Measurements from ENCODE around the gene CADM2. TPM values are rescaled to one million over a fixed set of nuclear protein-coding genes. Genes with fewer than 3 reads are reported as not detected.

Gene CADM2
- total RNA-seq, 6 donors from 2014 or later: under 0.01 to 4.6 (median 1.2) TPM

DNA sequence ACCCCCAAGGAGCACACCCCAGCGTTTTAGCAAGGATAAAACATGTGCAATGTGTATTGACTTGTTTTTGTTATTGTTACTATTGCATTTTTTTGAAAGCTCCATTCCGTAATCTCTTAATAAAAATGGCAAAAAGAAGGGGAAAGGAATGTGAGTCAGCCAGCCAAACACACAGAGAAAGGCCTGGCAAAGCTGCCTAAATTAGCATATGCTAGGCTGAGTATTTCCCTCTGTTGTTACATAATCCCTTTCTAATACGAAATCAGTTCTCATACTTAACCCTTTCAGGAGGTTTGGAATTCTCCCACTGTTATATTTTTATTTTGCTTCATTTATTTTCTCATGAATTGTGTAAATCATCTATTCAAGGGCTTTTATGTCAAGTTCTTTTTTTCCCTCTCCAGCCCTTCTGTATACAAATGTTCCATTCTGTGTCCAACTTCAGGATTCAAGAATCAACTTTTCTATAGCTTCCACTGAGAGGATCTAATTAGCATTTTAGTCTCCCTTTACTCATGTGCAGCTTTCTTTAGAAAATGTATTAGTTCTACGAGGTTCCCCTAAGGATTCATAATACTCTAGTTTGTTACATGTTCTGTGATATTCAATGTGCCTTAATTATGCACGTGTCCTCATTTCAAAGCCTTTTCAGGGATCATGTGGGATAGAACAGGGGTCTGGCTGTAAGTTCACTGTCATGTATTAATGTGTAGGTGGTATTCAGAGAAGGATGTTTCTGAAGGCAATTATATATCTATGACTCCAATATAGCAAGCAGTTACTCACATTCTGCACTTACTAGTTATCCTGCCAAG is 9.2 kb downstream of the CADM2 start:
- ATAC-seq (ENCODE audit: low FRiP score in 2 of 2) (no peak), DNase-seq (no peak)
- 39% methylated on average over 5 of the region's 5 CpGs for WGBS, 2 donors
- no peak overlapping the region for H3K4me3 ChIP-seq
- H3K4me1 ChIP-seq: no peaks in the 10 kb centered on the region
- H3K27me3 ChIP-seq: no peaks in the 10 kb centered on the region
- TF ChIP-seq, protein P1, sequence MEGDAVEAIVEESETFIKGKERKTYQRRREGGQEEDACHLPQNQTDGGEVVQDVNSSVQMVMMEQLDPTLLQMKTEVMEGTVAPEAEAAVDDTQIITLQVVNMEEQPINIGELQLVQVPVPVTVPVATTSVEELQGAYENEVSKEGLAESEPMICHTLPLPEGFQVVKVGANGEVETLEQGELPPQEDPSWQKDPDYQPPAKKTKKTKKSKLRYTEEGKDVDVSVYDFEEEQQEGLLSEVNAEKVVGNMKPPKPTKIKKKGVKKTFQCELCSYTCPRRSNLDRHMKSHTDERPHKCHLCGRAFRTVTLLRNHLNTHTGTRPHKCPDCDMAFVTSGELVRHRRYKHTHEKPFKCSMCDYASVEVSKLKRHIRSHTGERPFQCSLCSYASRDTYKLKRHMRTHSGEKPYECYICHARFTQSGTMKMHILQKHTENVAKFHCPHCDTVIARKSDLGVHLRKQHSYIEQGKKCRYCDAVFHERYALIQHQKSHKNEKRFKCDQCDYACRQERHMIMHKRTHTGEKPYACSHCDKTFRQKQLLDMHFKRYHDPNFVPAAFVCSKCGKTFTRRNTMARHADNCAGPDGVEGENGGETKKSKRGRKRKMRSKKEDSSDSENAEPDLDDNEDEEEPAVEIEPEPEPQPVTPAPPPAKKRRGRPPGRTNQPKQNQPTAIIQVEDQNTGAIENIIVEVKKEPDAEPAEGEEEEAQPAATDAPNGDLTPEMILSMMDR (IDR thresholded peaks at IDR 0.05): no peak
- TF ChIP-seq EP300 (IDR thresholded peaks at IDR 0.05): no peak
- no peak for TF ChIP-seq POLR2A (IDR thresholded peaks at IDR 0.05)
- TF ChIP-seq POLR2AphosphoS5 (IDR thresholded peaks at IDR 0.05): no peak
- H3K36me3 ChIP-seq: no peaks in the 10 kb centered on the region
- no peak overlapping the region for H3K27ac ChIP-seq
- no peaks in the 10 kb centered on the region for H3K9me3 ChIP-seq

DNA sequence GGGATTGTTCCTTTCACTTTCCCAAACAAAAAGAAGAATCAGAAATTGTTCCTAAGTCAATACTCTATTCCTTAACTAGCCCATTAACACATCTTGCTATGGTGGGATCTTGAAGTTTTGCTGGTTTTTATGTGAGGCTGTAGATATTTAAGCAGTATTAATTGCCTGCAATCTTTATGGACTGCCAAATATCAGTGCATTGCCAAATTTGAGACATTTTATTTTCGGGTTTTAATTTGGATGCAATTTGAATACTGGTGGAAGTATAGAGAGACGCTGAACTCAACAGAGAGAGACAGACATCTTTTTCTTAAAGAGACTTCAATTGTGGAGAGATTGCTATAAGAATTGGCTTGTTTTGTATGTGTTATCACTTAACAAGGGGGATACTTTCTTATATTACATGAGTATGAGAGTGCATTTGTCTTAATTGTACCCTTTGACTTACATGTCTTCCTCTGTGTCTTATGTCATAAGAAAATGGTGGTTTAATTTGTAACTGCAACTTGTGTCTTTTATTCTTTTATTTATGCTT is 10.0 kb downstream of the CADM2 start:
- TF ChIP-seq POLR2A (IDR thresholded peaks at IDR 0.05) (no peak), EP300 (IDR thresholded peaks at IDR 0.05) (no peak), POLR2AphosphoS5 (IDR thresholded peaks at IDR 0.05) (no peak)
- TF ChIP-seq, protein P1 (IDR thresholded peaks at IDR 0.05): no peak
- WGBS, 2 donors: 65 to 77% methylated on average over 2 of the region's 2 CpGs
- no peak for DNase-seq

DNA sequence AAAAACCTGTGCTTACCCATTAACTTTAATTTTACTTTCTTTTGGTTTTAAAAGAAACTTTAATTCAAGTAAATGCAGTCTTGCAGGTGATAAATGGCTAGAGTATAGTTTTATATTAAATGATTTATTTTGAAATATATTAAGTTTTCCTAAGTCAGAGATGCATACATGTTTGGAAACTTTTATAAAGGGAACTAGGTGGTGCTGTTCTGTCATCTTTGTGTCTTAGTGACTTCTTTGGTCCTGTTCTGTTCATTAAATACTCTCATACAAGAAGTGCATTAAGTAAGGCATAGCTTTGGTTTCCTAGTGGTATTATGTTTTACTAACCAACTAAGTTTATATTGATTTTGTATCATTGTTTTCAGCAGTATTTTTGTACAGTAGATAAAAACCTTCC is 15.6 kb downstream of the CADM2 start:
- no peak for DNase-seq
- ATAC-seq (ENCODE audit: low FRiP score in 2 of 2): no peak
- Histone ChIP-seq H3K27ac (no peak overlapping the region), H3K9me3 (no peaks in the 10 kb centered on the region), H3K27me3 (no peaks in the 10 kb centered on the region), H3K36me3 (no peaks in the 10 kb centered on the region), H3K4me3 (no peak overlapping the region), H3K4me1 (no peaks in the 10 kb centered on the region)
- TF ChIP-seq EP300 (IDR thresholded peaks at IDR 0.05): no peak

More for the DNA sequence above, 10.0 kb downstream of the CADM2 start:
- no peak overlapping the region for H3K27ac ChIP-seq
- H3K36me3 ChIP-seq: no peaks in the 10 kb centered on the region
- no peaks in the 10 kb centered on the region for H3K9me3 ChIP-seq
- no peak for ATAC-seq (ENCODE audit: low FRiP score in 2 of 2)
- no peak overlapping the region for H3K4me3 ChIP-seq
- H3K27me3 ChIP-seq: no peaks in the 10 kb centered on the region
- H3K4me1 ChIP-seq: no peaks in the 10 kb centered on the region

DNA sequence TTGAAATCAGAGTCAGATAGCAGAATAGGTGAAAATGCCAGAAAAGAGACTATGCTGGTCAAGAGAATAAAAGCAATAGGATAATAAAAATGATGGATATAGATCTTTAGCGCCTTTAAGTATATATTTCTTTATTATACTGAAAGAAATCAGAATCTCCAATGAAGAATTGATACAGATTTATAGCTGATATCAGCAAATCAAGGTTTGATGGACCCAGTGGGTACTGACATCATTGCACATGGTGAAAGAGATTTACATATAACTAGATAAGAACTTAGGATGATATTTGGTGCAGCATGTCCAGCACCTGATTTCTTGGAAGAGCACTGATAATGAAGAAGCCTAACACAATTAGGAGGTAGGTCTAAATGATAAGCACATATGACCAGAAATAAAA is 18.2 kb downstream of the CADM2 start:
- TF ChIP-seq, protein P1 (IDR thresholded peaks at IDR 0.05): no peak
- TF ChIP-seq POLR2A (IDR thresholded peaks at IDR 0.05) (no peak), EP300 (IDR thresholded peaks at IDR 0.05) (no peak)
- Histone ChIP-seq H3K4me3 (no peak overlapping the region), H3K27ac (no peak overlapping the region), H3K4me1 (no peaks in the 10 kb centered on the region), H3K27me3 (no peaks in the 10 kb centered on the region), H3K9me3 (no peaks in the 10 kb centered on the region), H3K36me3 (no peaks in the 10 kb centered on the region)
- 68 to 79% methylated on average over 1 of the region's 1 CpG for WGBS, 2 donors
- no peak for DNase-seq
- no peak for ATAC-seq (ENCODE audit: low FRiP score in 2 of 2)

DNA sequence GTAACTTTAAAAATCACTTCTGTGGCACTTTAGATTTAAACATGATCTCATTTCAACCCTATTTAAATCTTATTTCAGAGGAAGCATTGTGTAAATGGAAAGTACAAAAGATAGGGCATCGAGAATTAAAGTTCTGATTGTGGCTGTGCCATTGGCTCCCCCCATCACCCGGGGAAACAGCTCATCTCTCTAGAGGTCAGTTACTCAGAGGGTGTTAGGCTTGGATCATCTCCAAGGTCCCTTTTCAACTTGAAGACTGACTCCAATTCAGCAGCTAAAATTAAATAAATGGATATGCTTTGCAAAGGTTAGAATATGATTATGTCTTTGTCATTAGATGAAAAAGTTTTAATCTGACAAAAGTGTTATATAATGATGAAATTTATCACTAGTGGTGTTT is 20.1 kb downstream of the CADM2 start:
- WGBS, 2 donors: 53 to 66% methylated on average over 2 of the region's 2 CpGs

More for the DNA sequence above, 20.1 kb downstream of the CADM2 start:
- ATAC-seq (ENCODE audit: low FRiP score in 2 of 2): no peak
- TF ChIP-seq, protein P1 (IDR thresholded peaks at IDR 0.05): no peak
- TF ChIP-seq POLR2A (IDR thresholded peaks at IDR 0.05) (no peak), POLR2AphosphoS5 (IDR thresholded peaks at IDR 0.05) (no peak), EP300 (IDR thresholded peaks at IDR 0.05) (no peak)
- Histone ChIP-seq H3K27ac (no peak overlapping the region), H3K36me3 (no peaks in the 10 kb centered on the region), H3K27me3 (no peaks in the 10 kb centered on the region), H3K4me3 (no peak overlapping the region), H3K9me3 (no peaks in the 10 kb centered on the region), H3K4me1 (no peaks in the 10 kb centered on the region)
- DNase-seq: no peak

Data from upper lobe of left lung (tissue), 6 donors.